GM21529 (cell line): ENCODE results near the gene KCNQ2.

Source experiments
- ATAC-seq: cut with Tn5 transposase; IDR thresholded peaks from one replicate; pipeline ENCODE4 v1.9.1; 2021; ENCODE audit not compliant: unreplicated experiment

KCNQ2 gene

GRCh38 chr20:63405102-63405730, 67.2 kb downstream of the KCNQ2 start:
- no peak for ATAC-seq

GRCh38 chr20:63404129-63405085, 68.0 kb downstream of the KCNQ2 start:
- ATAC-seq = no peak

GRCh38 chr20:63403403-63404105, 68.9 kb downstream of the KCNQ2 start:
- ATAC-seq = no peak

- no peak for ATAC-seq
Measured at GRCh38 chr20:63402860-63403220, 69.6 kb downstream of the KCNQ2 start.

DNA sequence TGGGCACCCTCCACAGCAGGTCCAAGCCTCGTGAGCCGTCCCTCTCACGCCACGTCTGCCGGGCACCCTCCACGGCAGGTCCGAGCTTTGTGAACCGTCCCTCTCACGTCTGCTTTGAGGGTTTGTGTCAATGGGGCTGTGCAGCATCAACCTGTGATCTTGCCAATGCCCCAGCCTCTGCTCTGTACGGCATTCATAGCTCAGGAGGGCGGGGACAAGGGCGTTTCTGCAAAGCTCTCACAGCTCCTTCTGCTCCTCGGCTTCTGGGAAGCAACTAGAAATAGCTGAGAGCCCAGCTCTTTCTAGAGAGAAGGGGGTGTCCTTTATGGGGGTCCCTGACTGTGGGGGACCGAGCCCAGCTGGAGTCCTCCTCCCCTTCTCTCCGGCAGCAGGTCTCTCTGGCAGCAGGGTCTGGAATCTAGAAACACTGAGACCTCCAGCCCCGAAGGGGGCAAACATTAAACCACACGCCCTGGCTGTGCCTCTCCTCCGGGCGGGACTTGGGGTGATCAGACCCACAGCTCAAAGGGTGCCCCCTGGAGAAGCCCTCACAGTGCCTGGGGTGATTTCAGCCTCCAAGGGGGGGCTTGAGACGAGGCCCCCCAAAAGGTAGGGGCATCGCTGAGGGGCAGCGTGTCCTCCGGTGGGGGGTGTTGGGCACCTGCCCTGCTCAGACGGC, 70.1 kb downstream of the KCNQ2 start:
- ATAC-seq = no peak

DNA sequence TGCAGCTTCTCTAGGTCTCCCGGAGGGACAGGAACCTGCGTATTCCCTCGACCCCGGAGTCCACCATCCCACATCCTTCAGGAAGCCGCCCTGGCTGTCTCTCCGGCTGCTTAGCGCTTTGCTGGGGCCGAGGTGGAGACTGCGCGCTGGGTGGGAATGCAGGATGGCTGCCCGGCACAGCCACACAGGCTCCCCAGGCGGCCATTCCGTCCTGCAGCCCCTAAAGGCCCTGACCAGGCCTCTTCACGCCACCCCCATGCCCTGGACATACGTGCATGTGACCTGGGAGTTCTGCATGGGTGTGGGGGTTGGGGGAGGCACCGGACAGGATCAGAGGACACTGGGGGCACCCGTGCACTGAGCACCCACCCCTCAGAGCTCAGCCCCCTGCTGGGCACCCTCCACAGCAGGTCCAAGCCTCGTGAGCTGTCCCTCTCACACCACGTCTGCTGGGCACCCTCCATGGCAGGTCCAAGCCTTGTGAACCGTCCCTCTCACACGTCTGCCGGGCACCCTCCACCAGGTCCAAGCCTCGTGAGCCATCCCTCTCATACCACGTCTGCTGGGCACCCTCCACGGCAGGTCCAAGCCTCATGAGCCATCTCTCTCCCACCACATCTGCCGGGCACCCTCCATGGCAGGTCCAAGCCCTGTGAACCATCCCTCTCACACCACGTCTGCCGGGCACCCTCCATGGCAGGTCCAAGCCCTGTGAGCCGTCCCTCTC, 70.9 kb downstream of the KCNQ2 start:
- ATAC-seq = no peak

GRCh38 chr20:63400486-63401210, 71.8 kb downstream of the KCNQ2 start:
- ATAC-seq = no peak

DNA sequence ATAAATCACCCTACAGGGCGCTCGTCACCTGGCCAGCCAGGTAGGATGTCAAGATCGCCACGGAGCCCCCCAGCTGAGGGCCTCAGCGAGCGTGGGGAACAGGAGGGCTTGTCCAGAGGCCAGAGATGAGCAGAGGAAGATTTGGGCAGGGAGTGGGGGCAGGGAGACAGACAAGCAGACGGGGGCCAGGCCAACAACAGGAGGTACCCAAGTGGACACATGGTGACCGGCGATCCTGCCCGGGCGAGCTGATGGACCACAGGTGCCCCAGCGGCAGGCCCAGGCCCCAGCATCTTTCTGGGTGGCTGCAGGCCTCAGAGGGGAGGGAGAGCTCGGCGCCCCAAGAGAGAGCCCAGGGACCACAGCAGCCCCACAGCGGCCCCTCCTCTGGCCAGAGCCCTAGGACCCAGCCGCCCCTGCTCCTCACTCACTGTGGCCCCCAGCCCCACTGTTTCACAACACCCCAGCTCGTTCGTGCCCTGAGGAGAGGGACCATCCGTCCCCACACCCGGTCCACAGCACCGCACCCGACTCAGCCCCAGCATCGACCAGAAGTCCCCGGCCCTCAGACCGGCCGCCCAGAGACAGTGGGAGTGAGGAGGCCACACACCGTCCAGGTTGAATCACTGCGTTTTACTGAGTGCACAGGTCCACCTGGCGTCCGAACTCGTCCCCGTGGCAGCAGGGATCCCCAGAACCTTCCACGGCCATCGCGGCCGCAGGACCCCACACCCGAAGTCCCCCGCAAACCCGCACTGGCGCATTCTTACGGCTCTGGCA, 72.7 kb downstream of the KCNQ2 start:
- ATAC-seq = no peak

DNA sequence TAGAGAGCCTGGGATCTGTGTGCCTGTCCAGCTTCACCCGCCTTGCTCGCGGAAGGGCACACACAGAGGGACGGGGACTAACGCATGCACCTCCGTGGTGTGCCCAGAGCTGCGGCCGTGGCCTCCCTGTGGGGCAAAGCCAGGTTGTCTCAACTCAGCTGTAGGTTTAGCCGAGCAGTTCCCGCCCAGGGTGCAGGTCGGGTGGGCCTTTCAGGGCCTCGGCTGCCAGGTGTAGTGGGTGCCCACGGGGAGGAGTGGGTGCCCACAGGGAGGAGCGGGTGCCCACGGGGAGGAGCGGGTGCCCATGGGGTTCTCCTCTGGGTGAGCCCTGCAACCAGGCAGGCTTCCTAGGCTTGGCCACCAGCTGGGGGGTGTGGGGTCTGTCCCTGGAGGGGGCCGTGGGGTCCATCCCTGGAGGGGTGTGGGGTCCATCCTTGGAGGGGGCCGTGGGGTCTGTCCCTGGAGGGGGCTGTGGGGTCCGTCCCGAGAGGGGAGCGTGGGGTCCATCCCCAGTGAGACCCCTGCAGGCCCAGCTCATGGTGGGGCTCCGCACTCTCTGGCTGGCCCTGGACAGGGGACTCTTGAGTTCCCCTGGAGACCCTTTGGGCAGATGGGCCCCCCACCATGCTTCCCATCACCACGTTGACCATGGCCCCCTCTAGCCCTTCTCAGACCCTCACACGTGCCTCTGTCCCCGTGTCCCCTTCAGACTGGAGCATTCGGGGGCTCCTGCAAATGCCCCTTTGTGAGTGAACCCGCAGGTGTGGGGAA, 73.5 kb downstream of the KCNQ2 start:
- ATAC-seq = no peak

DNA sequence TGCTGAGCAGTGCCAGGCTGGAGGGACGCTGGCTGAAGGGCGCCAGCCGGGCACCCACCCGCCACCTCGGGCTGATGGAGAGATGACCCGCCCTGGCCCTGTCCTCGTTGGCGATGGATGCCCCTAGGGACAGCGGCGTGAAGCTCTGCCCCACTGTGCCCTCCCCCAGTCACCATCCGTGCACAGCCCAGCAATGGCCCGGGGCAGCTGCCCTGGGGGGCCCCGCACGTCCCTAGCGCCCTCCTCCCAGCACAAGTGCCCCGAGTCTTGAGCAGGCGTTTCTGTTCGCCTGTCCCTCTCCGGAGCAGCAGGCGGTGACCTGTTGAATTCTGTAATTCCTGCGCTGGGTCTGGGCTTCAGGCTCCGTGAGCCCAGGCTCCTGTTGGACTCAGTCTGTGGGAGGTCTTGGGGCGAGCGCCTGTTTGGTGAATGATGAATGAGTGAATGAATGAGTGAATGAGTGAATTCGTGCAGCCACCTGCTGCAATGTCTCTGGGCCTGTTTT, 74.5 kb downstream of the KCNQ2 start:
- no peak for ATAC-seq

DNA sequence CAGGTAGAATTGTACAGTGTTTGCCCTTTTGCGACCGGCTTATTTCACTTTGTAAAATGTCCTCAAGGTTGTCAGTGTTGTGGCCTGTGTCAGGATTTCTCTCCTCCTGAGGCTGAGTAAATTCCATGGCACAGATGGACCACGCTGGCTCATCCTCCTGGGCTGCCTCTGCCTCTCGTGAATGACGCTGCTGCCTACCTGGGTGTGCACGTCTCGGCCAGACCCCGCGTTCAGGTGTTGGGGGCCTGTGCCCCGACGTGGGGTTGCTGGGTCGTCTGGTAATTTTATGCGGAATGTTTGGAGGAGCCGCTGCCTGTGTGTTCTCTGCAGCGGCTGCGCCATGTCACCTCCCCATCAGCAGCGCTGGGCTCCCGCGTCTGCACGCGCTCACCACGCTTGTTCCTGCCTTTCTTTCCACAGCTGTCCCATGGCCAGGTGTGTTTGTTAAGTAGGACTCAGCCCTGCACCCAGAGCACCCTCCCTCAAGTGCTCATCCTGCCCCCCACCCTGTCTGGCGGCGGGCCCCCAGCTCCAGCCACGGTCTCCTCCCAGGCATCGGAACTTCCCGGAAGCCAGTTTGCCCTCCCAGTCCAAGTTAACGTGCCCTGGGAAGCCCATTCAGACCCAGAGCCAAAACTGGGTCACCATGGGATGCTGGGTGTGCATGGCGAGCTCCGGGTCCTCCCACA, 75.2 kb downstream of the KCNQ2 start:
- ATAC-seq = no peak

GRCh38 chr20:63396300-63396699, 76.2 kb downstream of the KCNQ2 start:
- no peak for ATAC-seq

DNA sequence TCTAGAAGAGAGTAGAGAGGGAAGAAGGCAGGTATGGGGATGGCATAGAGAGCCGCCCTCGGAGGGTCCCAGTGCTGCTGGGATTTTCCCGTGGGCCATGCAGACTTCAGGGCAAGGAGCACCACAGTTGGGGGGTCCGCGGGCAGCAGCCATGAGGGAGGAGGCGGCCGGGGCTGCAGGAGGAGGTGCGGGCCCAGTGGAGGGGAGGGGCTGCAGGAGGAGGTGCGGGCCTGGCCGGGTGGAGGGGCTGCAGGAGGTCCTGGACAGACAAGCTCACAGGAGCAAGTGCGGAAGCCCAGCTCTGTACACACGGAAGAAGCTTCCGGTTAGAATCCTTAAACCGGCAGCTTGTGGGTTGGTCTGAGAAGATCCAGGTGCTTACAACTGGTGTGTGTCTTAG, 76.7 kb downstream of the KCNQ2 start:
- ATAC-seq = no peak

DNA sequence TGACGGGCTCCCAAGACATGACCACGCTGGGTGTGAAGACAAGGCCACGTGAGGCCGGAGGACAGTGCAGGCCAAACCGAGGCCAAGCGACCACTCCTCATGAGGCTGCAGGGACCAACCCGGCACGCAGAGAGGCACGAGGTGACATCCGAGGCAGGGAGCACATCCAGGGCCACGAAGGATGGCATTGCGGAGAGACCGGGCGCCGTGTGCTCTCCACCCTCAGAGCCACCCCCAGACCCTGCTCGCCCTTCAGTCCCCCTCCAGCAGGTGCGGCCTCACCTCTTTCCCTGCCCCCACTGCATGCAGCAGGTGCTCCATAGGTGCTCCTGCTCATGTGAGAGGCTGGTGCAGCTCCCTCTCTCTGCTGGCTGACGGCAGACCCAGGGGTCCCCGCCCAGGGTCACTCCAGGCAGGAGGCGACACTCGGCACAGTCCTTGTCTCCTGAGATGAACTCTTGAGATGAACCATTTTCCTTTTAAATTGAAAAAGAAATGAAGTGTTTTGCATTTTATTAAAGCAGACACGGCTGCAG, 77.5 kb downstream of the KCNQ2 start:
- ATAC-seq = no peak

GRCh38 chr20:63394069-63394919, 78.2 kb downstream of the KCNQ2 start:
- ATAC-seq = no peak

DNA sequence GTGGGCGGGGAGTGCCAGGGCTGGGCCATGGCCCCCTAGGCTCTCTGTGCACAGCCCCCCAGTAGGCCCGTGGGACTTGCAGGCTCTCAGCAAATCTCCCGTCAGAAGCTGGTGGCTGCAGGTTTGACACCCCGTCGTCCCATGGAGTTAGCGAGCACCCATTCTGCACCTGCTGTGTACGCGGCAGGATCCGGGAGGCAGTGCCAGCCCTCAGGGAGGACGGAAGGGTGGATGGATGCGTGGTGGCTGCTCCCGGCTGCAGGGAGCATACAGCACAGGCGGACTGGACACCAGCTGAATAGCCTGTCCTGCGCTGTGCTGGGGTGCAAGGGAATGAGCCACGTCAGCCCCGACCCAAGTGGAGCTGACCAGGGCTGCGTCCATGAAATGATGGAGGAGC, 78.9 kb downstream of the KCNQ2 start:
- no peak for ATAC-seq
